Left hindlimb (tissue), 1 donor: Measurements from ENCODE around the gene SNTB2.
"Not testable (repeated sequence)": the region's sequence is repeated elsewhere in the genome, so short reads cannot be mapped to it uniquely, and the experiment has no call there.

Experiments
- DNase-seq: peaks from one replicate; pipeline ENCODE4 v3.0.0-alpha.2; 2018

SNTB2 gene

DNA sequence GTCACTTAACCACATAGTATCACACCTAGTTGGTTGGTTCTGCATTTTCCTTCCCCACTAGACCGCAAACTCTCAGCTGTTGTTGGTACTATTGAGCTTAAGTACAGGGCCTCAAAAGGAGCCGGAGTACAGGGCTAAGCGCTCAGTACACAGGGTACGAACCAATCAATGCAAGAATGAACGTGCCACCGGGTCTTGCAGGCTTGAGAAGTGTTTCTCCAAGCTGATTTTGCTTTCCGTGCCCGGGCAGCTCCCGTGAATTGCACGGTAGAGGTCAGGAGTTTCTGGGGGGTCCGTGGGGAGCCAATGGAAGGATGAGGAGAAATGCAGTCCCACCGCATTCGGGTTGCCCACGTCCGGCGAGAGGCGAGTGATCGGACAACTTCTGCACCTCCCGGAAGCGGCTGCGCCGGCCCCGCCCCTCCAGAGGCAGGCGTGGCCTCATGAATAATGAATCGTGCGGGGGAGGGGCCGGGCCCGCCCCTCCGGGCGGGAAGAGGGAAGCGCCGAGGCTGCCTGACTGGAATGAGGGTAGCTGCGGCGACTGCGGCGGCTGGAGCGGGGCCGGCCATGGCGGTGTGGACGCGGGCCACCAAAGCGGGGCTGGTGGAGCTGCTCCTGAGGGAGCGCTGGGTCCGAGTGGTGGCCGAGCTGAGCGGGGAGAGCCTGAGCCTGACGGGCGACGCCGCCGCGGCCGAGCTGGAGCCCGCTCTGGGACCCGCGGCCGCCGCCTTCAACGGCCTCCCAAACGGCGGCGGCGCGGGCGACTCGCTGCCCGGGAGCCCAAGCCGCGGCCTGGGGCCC lies at the start of gene SNTB2:
TSS of gene SNTB2 (plus strand) at position 523 of the 804 bp plus-strand sequence. CDS start at position 526, 3 bp downstream.
- peak; percentile 94 for DNase-seq

DNA sequence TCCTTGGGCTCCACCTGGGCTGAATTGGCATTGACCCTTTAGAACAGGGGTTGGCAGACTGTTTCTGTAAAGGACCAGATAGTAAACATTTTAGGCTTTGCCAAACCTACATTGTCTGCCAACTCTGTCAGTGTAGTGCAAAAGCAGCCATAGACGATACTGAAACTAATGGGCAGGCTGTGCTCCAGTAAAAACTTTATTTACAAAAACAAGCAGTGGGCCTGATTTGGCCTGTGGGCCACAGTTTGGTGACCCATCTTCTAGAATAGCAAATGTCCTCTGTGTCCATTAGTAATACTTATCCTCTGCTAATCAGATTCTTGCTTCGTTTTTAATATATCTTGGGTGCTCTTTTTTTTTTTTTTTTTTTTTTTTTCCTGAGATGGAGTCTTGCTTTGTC lies 48.4 kb upstream of the SNTB2 start:
- DNase-seq: no peak

DNA sequence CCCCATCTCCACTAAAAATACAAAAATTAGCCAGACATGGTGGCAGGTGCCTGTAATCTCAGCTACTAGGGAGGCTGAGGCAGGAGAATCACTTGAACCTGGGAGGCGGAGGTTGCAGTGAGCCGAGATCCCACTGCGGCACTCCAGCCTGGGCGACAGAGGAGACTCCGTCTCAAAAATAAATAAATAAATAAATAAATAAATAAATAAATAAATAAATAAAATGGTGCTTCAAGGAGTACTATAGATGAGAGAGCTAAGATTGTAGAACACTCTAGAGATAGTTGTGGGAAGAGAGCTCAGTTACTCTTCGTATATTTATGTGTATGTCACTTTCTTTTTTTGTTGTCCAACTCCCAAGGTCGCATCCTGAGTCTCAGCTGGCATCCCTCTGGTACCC lies 47.5 kb upstream of the SNTB2 start:
- DNase-seq: not testable (repeated sequence)

DNA sequence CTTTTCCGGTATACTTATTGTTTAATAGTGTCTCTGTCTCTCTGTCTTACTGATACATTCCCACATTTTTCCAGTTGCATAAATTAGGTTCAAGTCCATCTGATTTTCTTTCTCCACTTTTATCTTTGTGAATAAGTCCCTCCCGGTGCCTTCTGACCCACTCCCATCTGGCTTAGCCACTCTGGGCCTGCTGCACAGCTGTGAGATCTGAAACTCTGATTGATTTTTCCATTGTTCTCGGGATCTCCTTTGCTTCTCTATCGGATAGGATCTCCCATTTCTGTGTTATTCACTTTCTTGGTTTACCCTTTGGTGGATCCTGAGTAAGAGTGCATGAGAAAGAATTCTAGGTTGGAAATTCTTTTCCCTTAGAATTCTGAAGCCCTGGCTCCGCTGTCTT lies 46.0 kb upstream of the SNTB2 start:
- DNase-seq: no peak

DNA sequence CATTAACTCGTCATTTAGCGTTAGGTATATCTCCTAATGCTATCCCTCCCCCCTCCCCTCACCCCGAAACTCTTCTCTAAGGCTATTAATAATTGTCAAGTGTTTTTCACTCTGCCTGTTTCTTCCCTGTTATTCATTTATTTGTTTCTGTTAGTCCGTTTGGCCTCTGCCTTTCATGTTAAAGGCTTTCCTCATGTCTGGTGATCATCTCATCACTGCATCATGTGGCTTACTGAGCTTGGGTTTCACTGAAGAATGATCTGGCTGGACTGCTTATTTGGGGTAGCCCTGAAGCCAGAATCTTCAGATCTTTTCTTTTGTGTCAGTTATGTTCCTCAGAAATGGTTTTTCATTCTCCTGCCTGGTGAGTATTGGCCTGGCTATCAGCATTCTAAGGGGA lies 45.0 kb upstream of the SNTB2 start:
- no peak for DNase-seq

DNA sequence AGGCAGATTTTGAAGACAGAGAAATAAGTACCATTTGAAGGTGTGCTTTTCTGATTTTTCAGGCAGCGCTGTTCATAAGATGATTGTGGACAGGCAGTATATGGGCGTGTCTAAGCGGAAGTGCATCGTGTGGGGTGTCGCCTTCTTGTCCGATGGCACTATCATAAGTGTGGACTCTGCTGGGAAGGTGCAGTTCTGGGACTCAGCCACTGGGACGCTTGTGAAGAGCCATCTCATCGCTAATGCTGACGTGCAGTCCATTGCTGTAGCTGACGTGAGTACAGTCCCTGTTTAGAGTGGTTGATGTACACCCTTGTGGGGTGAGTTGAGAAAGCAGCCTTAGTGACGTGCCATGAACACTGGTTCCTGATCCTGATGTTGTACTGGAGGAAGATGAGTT lies 43.8 kb upstream of the SNTB2 start:
- DNase-seq: no peak

DNA sequence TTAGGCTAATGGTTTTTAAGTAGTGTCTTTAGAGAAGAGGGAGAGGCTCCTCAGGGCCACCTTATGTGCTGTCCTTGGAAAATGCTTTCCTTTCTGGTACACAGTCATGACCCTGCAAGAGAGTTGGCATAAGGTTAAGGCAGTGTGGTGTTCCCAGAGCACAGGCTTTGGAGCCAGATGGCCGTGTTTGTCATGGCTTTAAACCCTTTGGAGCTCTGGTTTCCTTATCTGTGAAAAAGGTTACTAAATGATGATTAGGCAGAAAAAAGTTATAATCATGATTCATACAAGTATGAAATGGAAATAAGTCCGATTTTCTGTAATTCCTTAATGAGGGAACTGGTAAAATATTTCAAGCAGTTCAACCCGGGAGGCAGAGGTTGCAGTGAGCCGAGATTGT lies 41.3 kb upstream of the SNTB2 start:
- no peak for DNase-seq

DNA sequence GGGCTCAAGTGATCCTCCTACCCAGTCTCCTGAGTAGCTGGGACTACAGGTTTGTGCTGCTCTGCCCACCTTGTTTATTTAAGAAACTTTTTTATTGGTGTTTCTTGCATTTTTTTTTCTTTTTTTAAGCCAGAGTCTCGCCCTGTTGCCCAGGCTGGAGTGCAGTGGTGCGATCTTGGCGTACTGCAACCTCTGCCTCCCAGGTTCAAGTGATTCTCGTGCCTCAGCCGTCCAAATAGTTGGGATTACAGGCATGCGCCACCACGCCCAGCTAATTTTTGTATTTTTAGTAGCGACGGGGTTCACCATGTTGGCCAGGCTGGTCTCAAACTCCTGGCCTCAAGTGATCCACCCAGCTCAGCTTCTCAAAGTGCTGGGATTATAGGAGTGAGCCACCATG lies 37.3 kb upstream of the SNTB2 start:
- not testable (repeated sequence) for DNase-seq

DNA sequence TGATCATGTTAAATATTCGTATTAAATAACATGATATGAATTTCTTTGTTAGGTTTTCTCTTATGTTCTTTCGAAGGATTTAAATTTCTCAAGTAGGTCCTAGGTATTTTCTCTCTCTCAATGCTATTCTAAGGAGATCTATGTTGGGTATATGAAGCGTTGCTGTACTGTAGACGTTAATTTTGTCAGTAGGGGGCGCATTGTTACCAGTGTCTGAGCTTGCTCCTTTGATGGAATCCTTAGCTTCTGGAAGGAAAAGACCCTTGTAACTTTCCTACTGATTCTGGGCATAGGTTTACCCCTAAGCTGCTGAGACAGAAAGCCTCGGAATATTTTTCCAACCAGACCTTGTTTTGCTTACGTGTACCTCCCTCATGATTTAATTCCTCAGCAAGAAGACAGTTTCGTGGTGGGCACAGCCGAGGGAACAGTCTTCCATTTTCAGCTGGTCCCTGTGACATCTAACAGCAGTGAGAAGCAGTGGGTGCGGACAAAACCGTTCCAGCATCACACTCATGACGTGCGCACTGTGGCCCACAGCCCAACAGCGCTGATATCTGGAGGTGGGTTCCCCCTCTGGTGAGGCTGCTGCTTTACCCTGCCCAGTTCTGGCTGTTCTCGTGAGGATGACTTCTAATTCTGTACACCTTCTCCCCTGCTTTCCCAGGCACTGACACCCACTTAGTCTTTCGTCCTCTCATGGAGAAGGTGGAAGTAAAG lies 36.7 kb upstream of the SNTB2 start:
- peak; percentile 56 for DNase-seq

DNA sequence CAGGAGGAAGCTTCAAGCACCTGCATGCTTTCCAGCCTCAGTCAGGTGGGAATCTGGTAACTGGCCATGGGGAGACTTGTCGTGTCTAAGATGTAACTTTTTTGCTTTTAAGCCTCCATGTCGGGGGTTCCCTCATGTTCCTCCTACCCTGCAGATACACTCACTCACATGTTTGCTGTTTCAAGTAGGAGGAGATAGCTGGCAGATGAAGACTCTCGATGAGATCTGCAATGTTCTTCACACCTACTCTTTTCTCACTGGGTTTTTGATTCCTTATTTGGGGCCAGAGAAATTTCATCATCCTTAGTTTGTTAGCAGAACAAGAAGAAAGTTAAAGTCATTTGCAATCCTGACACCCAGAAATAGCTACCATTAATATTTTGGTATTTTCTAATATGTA lies 29.8 kb upstream of the SNTB2 start:
- DNase-seq: no peak

DNA sequence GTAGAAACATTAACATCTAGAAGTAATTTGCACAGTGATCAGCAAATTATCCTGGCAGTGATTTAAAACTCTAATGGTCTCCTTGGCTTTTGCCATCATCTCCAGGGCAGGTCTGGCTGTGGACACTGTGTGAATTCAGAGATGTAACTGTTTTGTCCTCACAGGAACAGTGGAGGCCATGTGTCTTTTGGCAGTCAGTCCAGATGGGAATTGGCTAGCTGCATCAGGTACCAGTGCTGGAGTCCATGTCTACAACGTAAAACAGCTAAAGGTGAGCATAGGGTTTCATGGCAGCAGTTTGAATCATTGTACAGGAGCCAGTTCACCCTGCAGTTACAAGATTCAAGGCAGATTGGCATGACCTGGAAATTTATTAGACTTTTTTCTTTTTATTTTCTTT lies 26.8 kb upstream of the SNTB2 start:
- no peak for DNase-seq

DNA sequence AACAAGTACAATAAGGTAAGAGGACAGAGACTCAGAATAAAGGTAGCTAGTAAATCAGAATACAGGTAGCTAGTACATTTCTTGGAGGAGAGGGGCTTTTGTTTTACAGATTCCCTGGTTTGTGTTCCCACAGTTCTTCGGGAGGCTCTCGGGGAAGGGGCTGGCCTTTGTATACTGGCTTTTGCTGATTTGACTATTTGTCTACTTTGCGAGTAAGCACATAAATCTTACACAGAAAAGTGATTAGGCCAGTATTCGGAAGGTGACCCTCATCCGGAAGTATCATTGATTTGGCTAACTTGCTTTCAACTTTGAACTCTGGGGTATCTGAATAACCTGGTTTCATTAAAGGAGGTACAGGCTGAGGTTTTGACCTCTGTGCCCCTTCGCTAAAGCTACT lies 21.4 kb upstream of the SNTB2 start:
- DNase-seq: no peak

DNA sequence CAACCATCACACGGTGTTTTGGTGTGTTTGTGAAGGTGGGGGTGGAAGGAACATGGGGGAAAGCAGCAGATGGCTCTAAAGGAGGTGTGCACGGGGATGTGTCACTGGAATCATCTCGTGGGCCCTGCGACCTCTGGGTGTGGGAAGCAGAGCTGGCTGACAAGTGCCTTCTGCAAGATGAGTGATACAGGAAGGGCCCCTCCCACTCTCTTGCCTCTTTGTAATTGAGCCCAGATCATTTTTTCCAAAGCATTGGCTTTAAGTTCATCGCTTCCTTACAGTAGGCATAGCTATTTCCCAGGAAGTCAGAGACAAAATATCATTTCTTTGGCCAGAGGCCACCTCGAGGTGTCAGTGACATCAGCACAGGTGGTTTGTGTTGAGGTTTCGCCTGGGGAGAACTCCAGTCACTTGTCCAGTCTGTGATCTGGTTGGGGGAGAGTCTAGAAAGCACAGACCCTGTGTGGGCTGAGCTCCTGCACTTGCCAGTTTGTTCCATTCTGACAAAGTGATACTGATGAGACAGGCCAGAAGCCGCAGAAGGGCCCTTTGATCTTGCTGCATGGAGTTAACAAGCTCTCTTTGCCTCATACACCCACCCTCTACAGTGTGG lies 20.6 kb upstream of the SNTB2 start:
- no peak for DNase-seq

DNA sequence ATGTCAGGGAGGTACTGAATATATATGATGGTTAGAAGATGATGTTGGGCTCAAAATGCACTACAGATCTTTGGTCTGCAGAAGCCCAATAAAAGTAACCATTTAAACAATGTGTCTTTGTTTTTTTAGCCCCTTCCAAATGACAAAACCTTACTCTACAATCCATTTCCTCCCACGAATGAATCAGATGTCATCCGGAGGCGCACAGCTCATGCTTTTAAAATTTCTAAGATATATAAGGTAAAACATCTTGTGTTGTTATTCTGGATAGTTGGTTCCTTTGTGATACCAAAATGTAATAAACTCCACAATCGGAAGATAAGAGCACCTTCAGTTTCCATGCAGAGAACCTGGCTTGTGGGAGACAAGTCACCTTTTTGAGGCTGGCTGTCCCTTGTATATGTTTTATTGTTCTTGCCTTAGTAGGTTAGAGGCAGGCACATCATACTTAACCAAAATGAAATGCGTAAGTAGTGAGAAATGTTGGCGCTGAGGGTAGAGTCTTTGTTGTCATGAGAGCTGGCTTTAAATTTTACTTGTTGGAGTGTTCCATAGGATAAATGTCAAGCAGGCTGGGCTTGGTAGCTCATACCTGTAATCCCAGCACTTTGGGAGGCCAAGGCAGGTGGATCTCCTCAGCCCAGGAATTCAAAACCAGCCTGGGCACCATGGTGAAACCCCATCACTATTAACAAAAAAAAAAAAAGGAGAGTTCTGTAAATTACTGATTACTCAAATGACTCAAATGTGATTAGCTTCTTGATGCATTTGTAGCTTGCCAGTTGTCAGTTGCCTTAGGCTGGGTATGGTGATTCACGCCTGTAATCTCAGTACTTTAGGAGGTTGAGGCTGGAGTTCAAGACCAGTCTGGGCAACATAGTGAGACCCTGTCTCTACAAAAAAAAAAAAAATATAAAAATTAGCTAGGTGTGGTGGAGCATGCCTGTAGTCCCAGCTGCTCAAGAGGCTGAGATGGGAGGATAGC lies 19.7 kb upstream of the SNTB2 start:
- no peak for DNase-seq

DNA sequence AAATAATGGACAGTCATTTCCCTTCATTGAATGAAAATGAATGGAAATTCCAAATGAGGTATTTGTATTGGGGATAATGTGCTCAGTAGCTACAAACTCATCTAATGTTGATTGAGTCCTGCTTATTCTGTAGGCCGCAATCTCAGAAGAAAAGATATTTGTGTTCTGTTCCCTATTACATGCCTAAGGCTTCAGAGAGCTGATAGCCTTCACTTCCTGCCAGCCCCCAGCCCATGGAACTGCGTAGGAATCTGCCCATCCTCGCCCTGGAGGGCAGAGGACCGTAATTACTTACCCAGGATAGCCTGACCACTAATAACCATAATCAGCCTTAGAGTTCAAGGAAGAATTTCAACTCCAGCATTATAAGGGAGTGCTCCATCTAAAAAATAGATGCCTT lies 17.9 kb upstream of the SNTB2 start:
- no peak for DNase-seq

DNA sequence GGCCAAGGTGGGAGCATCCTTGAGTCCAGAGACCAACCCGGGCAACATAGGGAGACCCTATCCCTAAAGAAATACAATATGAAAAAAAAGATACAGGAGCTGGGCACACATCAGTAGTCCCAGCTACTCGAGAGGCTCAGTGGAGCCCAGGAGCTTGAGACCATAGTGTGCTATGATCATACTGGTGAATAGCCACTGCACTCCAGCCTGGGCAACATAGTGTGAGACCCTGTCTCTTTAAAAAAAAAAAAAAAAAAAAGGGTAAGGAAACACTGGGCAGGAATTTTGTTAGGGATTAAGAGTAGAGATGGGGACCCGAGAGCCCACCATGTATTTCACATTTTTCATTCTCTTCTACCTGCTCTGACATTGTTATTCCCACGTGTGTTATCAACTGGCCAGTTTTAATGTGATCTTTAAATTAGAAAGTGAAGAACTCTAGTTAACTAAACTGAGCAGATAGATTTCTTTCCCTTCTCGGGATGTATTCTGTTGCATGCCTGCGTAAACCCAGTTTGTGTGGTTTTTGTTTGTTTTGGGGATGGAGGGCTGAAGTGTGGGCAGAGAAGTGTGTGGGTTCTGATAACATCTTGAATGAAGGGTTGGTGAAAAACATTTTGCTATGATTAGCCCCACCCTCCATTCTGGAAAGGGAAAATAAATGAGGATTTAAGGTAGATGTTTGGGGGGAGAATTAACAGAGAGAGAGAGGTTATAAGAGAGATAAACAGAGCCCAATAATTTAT lies 17.2 kb upstream of the SNTB2 start:
- no peak for DNase-seq

DNA sequence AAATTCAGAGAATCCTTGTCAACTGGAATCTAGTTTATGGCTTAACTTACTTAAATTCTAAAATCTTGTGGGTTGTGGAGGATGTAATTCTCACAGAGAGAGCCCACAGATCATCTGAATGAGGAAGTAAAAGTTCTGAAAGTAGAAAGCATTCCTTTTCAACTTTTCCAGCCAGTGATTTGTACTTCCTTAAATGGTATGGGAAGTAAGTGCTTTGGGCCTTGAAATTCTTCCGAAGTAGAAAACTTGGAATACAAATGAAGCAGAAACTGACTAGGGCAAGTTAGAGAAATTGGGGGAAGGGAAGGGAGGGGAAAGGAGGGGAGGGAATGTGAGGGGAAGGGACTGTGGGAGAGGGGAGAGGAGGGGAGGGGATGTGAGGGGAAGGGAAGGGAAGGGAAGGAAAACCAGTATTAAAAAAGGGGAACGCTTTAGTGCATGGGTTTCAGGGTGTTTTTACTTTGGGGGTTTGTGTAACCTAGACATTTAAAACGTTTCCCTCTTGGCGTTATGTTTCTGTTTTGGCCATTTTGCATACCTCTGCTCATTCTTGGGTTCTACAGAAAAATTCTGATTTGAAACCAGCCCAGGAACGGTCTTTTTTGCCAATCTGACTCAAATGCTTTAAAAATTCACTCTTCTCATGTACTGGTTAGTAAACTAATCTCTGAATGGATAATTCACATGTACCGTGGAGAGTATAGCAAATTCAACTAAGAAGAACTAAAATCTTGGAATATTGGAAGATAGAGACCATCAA lies 15.5 kb upstream of the SNTB2 start:
- DNase-seq: no peak

DNA sequence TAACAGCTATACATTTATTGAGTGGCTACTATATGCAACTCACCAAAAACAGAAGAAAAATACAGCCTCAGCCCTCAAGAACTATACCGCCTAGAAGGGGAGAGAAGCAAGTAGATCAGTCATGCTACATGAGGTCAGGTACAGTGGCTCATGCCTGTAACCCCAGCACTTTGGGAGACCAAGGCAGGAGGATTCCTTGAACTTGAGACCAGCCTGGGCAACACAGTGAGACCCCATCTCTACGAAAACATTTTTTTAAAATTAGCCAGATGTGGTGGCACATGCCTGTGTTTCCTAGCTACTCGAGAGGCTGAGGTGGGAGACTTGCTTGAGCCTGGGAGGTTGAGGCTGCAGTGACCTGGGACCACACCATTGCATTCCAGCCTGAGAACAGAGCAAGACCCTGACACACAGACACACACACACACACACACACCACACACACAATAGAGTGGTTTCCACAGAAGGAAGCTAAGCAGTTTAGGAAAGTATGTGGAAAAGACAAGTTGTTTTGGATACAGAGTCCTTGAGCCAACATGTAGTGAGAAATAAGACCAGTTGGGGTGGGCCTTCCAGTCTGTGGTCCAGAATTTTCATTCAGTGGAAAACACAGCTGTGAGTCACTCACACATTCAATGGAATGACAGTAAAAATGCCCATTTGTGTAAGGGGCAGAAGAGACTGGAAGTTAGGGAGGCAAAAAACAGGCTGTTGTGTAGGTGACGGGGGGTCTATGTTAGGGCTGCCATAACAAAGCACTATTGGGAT lies 10.7 kb upstream of the SNTB2 start:
- no peak for DNase-seq

DNA sequence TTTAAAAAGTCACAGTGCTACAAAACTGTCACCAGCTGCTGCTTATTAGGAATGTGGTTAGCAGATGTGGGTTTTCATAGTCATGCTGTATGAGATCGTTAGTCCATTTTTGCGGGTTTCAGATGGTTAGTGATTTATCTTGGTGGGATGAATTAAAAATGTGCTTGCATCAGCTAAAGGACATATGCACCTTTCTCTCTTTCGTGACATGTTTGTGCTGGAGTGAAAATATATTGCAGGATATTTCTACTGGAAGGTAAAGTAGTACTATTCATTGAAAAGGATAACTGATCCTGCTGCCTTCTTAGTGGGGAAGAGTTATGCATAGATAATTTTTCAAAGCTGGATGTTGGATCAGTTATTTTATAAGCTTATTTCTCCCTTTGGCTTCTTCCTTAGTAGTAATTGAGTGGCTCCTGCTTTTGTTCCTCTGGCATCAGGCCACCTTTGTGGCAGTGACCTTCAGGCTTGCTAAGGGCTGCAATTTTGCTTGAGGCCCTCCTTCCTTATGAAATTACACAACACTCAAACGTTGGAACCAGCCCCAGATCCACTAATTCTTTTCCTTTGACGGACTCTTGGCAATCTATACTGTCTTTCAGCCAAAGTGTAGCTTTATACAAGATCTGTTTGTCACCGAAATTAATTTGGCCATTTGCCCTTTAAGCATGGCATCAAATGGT lies 7.5 kb upstream of the SNTB2 start:
- DNase-seq: peak; percentile 64

DNA sequence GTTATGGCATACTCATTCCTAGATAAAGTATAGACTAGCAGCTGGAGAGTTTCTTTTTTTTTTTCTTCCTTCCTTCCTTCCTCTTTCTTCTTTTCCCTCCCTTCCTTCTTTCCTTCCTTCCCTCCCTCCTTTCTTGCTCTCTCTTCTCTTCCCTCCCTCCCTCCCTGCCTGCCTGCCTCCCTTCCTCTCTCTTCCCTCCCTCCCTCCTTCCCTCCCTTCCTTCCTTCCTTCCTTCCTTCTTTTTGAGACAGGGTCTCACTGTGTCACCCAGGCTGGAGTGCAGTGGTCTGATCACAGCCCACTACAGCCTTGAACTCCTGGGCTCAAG lies 7.0 kb upstream of the SNTB2 start:
- DNase-seq: no peak
